ENCODE results near the gene KRTAP10-11.

DNA sequence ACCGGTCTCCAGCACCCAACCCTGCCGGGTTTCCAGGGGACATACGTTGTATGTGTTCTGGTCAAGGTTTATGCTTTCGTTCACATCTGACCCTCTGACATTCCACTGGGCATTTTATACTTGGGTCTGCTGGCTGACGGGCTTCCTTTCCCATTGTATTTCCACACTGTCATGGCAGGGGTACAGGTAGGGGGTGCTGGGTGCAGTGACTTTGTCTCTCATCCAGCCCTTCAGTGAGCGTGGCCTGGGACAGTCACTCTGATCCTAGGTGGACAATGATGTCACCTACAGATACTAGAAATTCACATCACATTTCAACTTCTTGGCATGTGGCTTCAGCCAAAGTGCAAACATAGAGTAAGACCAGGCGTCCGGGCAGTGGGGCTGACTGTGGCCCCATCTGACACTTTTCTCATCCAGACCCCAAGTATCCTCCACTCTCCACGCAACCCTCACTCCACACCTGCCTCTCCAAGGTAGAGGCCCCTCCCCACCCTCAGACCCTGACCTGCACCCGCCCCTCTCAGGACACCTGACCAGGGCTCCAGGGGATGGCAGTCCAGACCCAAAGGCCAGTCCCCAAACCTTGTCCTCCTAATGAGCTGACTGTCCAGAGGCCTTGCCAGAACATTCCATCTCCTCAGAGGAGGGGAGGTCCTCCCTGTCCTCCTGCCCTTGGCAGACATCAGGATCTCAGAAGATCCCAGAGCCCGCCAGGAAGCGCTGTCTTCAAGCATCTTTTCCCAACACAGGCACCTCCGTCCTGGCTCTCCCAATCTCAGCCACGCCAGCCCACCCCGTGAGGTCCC, 9.8 kb upstream of the KRTAP10-11 start:
- TF ChIP-seq, protein P1, sequence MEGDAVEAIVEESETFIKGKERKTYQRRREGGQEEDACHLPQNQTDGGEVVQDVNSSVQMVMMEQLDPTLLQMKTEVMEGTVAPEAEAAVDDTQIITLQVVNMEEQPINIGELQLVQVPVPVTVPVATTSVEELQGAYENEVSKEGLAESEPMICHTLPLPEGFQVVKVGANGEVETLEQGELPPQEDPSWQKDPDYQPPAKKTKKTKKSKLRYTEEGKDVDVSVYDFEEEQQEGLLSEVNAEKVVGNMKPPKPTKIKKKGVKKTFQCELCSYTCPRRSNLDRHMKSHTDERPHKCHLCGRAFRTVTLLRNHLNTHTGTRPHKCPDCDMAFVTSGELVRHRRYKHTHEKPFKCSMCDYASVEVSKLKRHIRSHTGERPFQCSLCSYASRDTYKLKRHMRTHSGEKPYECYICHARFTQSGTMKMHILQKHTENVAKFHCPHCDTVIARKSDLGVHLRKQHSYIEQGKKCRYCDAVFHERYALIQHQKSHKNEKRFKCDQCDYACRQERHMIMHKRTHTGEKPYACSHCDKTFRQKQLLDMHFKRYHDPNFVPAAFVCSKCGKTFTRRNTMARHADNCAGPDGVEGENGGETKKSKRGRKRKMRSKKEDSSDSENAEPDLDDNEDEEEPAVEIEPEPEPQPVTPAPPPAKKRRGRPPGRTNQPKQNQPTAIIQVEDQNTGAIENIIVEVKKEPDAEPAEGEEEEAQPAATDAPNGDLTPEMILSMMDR (IDR thresholded peaks at IDR 0.05; ENCODE audit: low read depth, low read length, missing input control), result no peak
- TF ChIP-seq, protein P2, sequence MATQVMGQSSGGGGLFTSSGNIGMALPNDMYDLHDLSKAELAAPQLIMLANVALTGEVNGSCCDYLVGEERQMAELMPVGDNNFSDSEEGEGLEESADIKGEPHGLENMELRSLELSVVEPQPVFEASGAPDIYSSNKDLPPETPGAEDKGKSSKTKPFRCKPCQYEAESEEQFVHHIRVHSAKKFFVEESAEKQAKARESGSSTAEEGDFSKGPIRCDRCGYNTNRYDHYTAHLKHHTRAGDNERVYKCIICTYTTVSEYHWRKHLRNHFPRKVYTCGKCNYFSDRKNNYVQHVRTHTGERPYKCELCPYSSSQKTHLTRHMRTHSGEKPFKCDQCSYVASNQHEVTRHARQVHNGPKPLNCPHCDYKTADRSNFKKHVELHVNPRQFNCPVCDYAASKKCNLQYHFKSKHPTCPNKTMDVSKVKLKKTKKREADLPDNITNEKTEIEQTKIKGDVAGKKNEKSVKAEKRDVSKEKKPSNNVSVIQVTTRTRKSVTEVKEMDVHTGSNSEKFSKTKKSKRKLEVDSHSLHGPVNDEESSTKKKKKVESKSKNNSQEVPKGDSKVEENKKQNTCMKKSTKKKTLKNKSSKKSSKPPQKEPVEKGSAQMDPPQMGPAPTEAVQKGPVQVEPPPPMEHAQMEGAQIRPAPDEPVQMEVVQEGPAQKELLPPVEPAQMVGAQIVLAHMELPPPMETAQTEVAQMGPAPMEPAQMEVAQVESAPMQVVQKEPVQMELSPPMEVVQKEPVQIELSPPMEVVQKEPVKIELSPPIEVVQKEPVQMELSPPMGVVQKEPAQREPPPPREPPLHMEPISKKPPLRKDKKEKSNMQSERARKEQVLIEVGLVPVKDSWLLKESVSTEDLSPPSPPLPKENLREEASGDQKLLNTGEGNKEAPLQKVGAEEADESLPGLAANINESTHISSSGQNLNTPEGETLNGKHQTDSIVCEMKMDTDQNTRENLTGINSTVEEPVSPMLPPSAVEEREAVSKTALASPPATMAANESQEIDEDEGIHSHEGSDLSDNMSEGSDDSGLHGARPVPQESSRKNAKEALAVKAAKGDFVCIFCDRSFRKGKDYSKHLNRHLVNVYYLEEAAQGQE (IDR thresholded peaks at IDR 0.05), result no peak
- TF ChIP-seq, protein P3, sequence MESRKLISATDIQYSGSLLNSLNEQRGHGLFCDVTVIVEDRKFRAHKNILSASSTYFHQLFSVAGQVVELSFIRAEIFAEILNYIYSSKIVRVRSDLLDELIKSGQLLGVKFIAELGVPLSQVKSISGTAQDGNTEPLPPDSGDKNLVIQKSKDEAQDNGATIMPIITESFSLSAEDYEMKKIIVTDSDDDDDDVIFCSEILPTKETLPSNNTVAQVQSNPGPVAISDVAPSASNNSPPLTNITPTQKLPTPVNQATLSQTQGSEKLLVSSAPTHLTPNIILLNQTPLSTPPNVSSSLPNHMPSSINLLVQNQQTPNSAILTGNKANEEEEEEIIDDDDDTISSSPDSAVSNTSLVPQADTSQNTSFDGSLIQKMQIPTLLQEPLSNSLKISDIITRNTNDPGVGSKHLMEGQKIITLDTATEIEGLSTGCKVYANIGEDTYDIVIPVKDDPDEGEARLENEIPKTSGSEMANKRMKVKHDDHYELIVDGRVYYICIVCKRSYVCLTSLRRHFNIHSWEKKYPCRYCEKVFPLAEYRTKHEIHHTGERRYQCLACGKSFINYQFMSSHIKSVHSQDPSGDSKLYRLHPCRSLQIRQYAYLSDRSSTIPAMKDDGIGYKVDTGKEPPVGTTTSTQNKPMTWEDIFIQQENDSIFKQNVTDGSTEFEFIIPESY (IDR thresholded peaks at IDR 0.05), result no peak
- TF ChIP-seq RAD21 (IDR thresholded peaks at IDR 0.05), result no peak

All from liver (tissue), 3 donors.